Measurements from ENCODE around the gene CLDN9.

Gene CLDN9

DNA sequence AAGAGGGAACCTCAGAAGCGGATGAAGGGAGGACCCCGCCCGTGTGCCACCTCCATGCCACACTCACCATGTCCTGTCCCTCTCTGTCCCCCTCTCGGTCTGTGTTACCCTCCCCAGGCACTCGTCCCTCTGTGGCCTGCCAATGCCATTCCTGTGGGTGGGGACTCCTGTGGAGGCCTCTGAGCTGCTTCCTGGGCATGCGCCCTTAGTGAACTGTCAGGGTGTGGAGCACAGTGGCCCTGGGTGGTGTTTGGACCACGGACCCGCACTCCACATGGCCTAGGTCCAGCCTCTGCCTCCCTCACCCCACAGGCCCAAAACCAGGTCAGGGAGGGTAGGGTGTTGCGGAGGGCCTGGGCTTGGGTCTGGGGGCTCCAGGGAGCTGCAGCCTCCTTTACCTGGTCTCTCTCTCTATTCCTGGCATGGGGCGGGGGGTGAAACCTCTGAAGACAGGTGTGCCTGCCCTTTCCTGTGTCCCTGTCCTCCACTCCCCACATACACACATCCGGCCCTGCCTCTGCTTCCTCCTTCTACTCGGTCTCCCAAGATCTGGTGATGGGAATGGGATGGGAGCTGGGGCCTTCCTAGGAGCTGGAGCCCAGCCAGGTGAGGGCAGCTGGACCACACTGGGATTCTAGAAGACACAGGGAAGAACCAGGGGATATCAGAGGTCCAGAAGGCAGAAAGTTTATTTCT, 21.0 kb upstream of the CLDN9 start:
- in situ Hi-C loops (cut with HindIII; ENCODE audit: low sequenced_read_pairs) = no loop called here
- TF ChIP-seq, protein P1, sequence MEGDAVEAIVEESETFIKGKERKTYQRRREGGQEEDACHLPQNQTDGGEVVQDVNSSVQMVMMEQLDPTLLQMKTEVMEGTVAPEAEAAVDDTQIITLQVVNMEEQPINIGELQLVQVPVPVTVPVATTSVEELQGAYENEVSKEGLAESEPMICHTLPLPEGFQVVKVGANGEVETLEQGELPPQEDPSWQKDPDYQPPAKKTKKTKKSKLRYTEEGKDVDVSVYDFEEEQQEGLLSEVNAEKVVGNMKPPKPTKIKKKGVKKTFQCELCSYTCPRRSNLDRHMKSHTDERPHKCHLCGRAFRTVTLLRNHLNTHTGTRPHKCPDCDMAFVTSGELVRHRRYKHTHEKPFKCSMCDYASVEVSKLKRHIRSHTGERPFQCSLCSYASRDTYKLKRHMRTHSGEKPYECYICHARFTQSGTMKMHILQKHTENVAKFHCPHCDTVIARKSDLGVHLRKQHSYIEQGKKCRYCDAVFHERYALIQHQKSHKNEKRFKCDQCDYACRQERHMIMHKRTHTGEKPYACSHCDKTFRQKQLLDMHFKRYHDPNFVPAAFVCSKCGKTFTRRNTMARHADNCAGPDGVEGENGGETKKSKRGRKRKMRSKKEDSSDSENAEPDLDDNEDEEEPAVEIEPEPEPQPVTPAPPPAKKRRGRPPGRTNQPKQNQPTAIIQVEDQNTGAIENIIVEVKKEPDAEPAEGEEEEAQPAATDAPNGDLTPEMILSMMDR (IDR thresholded peaks at IDR 0.05; ENCODE audit: low read depth, low read length, missing control alignments) = no peak
- no peak overlapping the region for H3K4me3 ChIP-seq (ENCODE audit: low read depth, low read length)
- DNase-seq (ENCODE audit: low read depth) = no peak

DNA sequence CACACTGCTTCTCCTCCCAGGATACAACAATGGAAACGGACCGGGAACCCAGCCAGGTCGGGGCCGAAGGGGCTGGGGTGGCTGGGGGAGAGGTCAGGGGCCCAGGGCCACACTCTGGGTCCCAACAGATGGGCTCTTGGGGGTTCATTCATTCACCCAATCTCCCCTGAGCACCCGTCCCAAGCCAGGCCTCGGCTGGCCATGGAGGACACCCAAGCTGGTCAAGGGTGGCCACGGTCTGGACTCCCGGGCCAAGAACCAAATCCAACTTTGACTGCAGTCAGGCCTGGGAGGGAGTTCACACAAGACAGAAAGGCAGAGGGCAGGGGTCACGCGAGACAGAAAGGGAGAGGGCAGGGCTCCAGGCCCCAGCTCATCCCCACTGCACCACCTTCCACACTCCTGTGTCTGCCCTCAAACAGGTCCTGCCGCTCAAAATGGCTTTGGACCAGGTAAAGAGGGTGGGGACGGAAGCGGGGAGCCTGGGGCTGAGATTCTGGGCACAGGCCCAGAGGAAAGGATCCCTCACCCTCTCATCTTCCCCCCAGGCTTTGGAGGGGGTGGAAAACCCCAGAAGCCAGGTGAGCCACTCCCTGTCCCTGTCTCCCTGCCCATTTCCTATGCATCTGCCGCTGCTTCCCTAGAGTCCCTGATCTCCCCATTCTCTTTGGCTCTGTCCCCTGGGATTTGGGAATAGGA, 20.2 kb upstream of the CLDN9 start:
- in situ Hi-C loops (cut with HindIII; ENCODE audit: low sequenced_read_pairs) = no loop called here
- H3K4me3 ChIP-seq (ENCODE audit: low read depth, low read length) = no peak overlapping the region

DNA sequence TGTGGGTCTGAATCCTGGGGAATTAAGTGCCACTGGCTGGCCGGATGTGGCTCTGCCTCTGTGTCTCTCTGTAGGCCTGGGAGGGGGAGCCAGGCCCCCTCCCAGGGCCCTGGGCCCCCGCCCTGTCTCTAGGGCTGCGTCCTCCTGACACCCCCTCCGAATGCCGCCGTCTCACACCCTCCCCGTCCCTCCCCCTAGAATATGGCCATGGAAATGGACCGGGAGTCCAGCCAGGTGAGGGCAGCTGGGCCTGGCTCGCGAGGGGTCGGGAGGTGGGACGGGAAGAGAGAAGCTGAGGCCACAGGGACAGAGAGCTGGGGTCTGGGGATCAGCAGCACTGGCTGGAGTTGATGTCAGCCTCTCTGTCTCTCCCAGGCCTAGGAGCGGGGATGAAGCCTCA, 16.4 kb upstream of the CLDN9 start:
- DNase-seq (ENCODE audit: low read depth) = no peak
- TF ChIP-seq, protein P1 (IDR thresholded peaks at IDR 0.05; ENCODE audit: low read depth, low read length, missing control alignments) = no peak
- in situ Hi-C loops (cut with HindIII; ENCODE audit: low sequenced_read_pairs) = no loop called here
- no peak overlapping the region for H3K4me3 ChIP-seq (ENCODE audit: low read depth, low read length)

More for the DNA sequence above, 20.2 kb upstream of the CLDN9 start:
- DNase-seq (ENCODE audit: low read depth) = no peak
- TF ChIP-seq, protein P1 (IDR thresholded peaks at IDR 0.05; ENCODE audit: low read depth, low read length, missing control alignments) = no peak

DNA sequence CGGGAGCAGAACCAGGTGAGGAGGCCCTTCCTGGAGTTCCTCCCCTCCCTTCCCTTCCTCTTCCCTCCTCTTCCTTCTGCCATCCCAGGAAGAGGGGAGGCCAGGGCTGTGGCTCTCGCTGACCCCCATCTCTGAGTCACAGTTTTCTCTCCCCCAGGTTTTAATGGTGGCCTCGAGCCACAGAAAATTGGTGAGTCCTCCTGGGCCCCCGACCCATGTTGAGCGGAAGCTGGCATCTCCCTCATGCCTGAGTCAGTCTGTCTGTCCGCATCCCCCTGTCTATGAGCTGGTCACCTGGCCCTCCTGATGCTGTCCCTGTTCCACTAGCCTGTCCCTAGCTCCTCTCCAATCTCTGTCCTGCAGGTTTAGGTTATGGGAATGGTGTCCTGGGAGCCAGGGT, 12.8 kb upstream of the CLDN9 start:
- no peak for DNase-seq (ENCODE audit: low read depth)
- TF ChIP-seq, protein P1 (IDR thresholded peaks at IDR 0.05; ENCODE audit: low read depth, low read length, missing control alignments) = no peak
- no peak overlapping the region for H3K4me3 ChIP-seq (ENCODE audit: low read depth, low read length)
- in situ Hi-C loops (cut with HindIII; ENCODE audit: low sequenced_read_pairs) = no loop called here

DNA sequence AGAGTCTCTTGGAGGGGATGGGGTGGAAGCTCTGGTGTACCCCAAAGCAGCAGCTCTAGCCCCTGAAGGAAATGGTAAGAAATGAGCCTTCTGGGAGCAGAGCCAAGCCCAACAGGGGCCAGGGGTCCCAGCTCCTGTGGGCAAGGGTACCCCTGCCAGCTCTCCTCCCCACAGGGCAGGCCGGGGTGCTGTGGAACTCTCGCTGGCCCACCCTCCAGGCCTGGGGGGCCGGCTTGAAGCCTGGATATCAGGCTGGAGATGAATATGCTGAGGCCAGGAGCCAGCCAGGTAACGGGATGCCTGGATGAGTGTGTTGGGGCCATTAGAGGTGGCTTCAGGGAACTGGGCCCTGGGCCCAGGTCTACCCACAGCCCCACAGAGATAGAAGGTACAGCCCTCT, 12.2 kb upstream of the CLDN9 start:
- no peak overlapping the region for H3K4me3 ChIP-seq (ENCODE audit: low read depth, low read length)
- in situ Hi-C loops (cut with HindIII; ENCODE audit: low sequenced_read_pairs) = no loop called here
- TF ChIP-seq, protein P1 (IDR thresholded peaks at IDR 0.05; ENCODE audit: low read depth, low read length, missing control alignments) = no peak
- DNase-seq (ENCODE audit: low read depth) = no peak

DNA sequence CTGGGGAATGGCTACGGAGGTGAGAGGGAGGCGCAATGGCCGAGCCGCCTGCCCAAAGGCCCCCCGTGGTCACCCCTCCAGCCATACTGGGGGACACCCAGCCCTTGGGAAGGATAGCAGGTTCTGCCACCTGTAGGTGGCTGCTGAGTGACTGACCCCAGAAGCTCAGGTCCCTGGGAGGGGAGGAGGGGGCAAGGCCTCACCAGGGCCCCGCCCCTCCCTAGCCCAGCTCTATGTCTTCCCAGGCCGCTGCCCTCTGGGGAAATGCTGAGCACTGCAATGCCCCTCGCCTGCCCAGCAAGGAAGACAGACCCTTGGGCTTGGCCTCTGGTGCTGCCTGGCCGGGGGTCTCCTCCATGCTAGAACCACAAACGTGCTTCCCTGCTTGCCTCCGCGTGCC, 11.4 kb upstream of the CLDN9 start:
- TF ChIP-seq, protein P1 (IDR thresholded peaks at IDR 0.05; ENCODE audit: low read depth, low read length, missing control alignments) = no peak
- in situ Hi-C loops (cut with HindIII; ENCODE audit: low sequenced_read_pairs) = no loop called here
- no peak overlapping the region for H3K4me3 ChIP-seq (ENCODE audit: low read depth, low read length)
- no peak for DNase-seq (ENCODE audit: low read depth)
